GM10248 (cell line): ENCODE data around the gene MRPL17.

ENCODE experiments used
- CTCF ChIA-PET: fragments of 300-600 bp; sonication (Branson Sonifier 250); formaldehyde crosslinking; extraction: SDS; loops from one replicate; lab custom pipeline; 2021; ENCODE audit warnings: antibody characterized with exemption; lab: Yijun Ruan, JAX
- POLR2A ChIA-PET: fragments of 350-650 bp; sonication (Branson Sonifier 250); formaldehyde crosslinking; extraction: SDS; loops from one replicate; lab custom pipeline; 2020; ENCODE audit warnings: antibody characterized with exemption; lab: Yijun Ruan, JAX
- DNase-seq: peaks from one replicate; pipeline ENCODE4 v3.0.0; 2012; ENCODE audit errors: extremely low spot score
- TF ChIP-seq, protein P1 (sequence below): IDR thresholded peaks from 2 replicates; pipeline ENCODE4 v1.5.1; 2012; ENCODE audit warnings: mild to moderate bottlenecking, low read depth; ENCODE audit errors: extremely low read depth, missing control alignments, control extremely low read depth

MRPL17 gene

GRCh38 chr11:6653656-6654055 is 29.5 kb downstream of the MRPL17 start:
- TF ChIP-seq, protein P1, sequence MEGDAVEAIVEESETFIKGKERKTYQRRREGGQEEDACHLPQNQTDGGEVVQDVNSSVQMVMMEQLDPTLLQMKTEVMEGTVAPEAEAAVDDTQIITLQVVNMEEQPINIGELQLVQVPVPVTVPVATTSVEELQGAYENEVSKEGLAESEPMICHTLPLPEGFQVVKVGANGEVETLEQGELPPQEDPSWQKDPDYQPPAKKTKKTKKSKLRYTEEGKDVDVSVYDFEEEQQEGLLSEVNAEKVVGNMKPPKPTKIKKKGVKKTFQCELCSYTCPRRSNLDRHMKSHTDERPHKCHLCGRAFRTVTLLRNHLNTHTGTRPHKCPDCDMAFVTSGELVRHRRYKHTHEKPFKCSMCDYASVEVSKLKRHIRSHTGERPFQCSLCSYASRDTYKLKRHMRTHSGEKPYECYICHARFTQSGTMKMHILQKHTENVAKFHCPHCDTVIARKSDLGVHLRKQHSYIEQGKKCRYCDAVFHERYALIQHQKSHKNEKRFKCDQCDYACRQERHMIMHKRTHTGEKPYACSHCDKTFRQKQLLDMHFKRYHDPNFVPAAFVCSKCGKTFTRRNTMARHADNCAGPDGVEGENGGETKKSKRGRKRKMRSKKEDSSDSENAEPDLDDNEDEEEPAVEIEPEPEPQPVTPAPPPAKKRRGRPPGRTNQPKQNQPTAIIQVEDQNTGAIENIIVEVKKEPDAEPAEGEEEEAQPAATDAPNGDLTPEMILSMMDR = no peak
- CTCF ChIA-PET = interaction anchor here (0.8 kb wide), 1 partner anchor 14 kb away, joined by 3 read pairs; no protein-coding TSS in a partner anchor
- POLR2A ChIA-PET = no interaction called here
- DNase-seq = no peak

GRCh38 chr11:6653097-6653496 is 30.0 kb downstream of the MRPL17 start:
- ChIA-PET POLR2A (no interaction called here), CTCF (interaction anchor here (1.5 kb wide), 1 partner anchor 15 kb away, joined by 5 read pairs; no protein-coding TSS in a partner anchor)
- no peak for DNase-seq
- TF ChIP-seq, protein P1 = no peak

DNA sequence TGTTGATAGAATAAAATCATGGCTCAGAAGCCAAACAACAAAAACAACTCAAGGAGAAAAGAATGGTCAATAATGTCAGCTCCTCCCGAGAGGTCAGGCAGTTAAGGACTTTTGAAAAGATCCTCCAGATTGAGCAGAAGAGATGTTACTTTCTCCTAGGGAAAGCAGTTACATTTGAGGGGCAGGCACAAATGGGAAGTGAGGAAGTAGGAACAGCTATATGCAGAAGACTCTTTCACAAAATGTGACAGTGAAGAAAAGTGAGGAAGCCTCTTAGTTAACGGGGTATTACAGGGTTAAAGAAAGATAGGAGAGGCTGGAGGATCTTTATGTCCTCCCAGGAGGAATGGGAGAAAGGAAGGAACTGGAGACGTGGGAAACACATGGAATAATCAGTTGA is 31.0 kb downstream of the MRPL17 start:
- no peak for DNase-seq
- CTCF ChIA-PET = interaction anchor here (1.5 kb wide), 1 partner anchor 16 kb away, joined by 5 read pairs; no protein-coding TSS in a partner anchor
- TF ChIP-seq, protein P1 = no peak
- POLR2A ChIA-PET = interaction anchor here (0.6 kb wide), 1 partner anchor 55 kb away, joined by 4 read pairs; no protein-coding TSS in a partner anchor

GRCh38 chr11:6650980-6651379 is 32.2 kb downstream of the MRPL17 start:
- ChIA-PET CTCF (no interaction called here), POLR2A (no interaction called here)
- DNase-seq = no peak
- TF ChIP-seq, protein P1 = no peak

GRCh38 chr11:6650104-6650503 is 33.0 kb downstream of the MRPL17 start:
- CTCF ChIA-PET = interaction anchor here (1.0 to 5.6 kb wide), 7 partner anchors 9 to 31 kb away, joined by 3 to 31 read pairs (median 6); partner anchors contain the start of gene TPP1
- POLR2A ChIA-PET = no interaction called here
- DNase-seq = no peak
- TF ChIP-seq, protein P1 = no peak

DNA sequence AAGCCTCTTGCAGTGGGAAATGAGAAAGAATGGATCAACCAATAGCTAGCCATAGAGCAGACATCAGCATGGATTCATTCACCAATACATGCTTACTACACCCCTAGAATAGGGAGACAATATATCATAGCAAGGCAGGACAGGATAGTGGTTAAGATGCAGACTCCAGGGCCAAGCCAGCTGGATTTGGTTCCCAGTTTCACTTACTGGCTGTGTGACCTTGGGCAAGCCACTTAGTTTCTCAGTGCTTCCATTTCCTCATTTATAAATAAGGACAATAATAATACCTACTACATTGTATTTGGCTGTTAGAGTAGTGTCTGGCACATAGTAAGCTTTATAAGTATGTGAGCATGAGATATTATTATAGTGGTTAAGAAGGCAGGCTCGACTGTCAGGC is 34.6 kb downstream of the MRPL17 start:
- TF ChIP-seq, protein P1 = no peak
- DNase-seq = no peak
- CTCF ChIA-PET = interaction anchor here (1.2 to 5.6 kb wide), 6 partner anchors 11 to 44 kb away, joined by 3 to 31 read pairs (median 7); partner anchors contain the start of gene MRPL17

GRCh38 chr11:6647836-6648235 is 35.3 kb downstream of the MRPL17 start:
- TF ChIP-seq, protein P1 = no peak
- no peak for DNase-seq
- CTCF ChIA-PET = interaction anchor here (1.5 to 5.6 kb wide), 7 partner anchors 9 to 43 kb away, joined by 3 to 31 read pairs (median 7); partner anchors contain the start of gene MRPL17
- POLR2A ChIA-PET = no interaction called here

More for the DNA sequence above, 34.6 kb downstream of the MRPL17 start:
- POLR2A ChIA-PET = no interaction called here
